ENCODE data around the gene POLR2J2.
"Not testable (repeated sequence)": the region's sequence is repeated elsewhere in the genome, so short reads cannot be mapped to it uniquely, and the experiment has no call there.

DNA sequence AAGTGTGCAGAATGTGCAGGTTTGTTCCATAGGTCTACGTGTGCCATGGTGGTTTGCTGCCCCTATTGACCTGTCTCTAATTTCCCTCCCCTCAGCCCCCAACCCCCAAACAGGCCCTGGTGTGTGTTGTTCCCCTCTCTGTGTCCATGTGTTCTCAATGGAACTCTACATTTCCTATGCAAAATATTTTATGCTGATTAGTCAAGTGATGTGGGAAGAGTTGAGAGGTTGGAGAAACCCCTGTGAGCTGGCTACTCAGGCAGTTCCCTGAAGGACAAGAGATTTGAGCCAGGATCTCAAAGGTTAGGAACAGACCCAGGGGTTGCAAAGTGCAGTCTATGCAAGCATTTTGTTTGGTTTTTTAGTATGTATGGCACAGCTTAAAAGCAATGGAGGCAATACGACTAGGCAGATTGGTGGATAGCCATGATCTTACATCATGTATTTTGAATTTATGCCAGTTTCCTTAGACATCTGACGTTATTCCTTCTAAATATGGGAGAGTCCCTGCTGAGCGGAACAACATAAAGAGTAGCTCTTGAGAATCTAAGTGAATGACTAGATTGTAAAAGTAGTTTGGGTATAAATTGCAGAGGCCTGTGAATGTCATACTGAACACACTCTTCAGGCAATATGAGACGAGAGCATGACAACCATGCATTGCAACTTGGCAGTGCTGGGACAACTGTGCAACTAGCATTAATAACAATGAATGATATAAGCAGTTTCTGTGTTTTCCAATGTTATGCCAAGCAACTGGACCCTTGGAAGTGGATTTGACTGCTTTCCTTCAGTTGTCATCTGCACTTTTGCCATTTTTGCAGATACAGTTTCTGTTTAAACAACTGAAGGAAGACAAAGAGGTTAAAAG lies 26.4 kb upstream of the POLR2J2 start:
- TF ChIP-seq, protein P1, sequence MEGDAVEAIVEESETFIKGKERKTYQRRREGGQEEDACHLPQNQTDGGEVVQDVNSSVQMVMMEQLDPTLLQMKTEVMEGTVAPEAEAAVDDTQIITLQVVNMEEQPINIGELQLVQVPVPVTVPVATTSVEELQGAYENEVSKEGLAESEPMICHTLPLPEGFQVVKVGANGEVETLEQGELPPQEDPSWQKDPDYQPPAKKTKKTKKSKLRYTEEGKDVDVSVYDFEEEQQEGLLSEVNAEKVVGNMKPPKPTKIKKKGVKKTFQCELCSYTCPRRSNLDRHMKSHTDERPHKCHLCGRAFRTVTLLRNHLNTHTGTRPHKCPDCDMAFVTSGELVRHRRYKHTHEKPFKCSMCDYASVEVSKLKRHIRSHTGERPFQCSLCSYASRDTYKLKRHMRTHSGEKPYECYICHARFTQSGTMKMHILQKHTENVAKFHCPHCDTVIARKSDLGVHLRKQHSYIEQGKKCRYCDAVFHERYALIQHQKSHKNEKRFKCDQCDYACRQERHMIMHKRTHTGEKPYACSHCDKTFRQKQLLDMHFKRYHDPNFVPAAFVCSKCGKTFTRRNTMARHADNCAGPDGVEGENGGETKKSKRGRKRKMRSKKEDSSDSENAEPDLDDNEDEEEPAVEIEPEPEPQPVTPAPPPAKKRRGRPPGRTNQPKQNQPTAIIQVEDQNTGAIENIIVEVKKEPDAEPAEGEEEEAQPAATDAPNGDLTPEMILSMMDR (conservative IDR thresholded peaks at IDR 0.05): not testable (repeated sequence)
- TF ChIP-seq ZFX (IDR thresholded peaks at IDR 0.05): not testable (repeated sequence)

Measured in C4-2B (cell line).